Naive B cell (primary cell): Measurements from ENCODE around the gene SPATA13. TPM values are rescaled to one million over a fixed set of nuclear protein-coding genes. Genes with fewer than 3 reads are reported as not detected.
A peak's percentile ranks its signal among the peaks of the same experiment; 100 is the strongest.

Experiments used
- ATAC-seq, 2 donors: fragments of 150-1000 bp; cut with Tn5 transposase; 2 replicates each; pipeline ENCODE4 v1.10.0; 2021; ENCODE audit warnings: low read depth in 2 of 2, mild to moderate bottlenecking in 2 of 2, moderate library complexity in 2 of 2
- DNase-seq: peaks from one replicate; pipeline ENCODE4 v3.0.0; 2022
- H3K27ac Mint-ChIP-seq, 6 donors: one replicate each; pipeline ENCODE4 v1.8.0; 2020 to 2022; ENCODE audit warnings: mild to moderate bottlenecking in 6 of 6, mixed read lengths in 6 of 6, moderate library complexity in 5 of 6, inconsistent platforms in 2 of 6
- H3K27me3 Mint-ChIP-seq, 3 donors: one replicate each; pipeline ENCODE4 v1.8.0; 2021 to 2022; ENCODE audit warnings: mixed read lengths in 3 of 3, mild to moderate bottlenecking in 1 of 3
- H3K36me3 Mint-ChIP-seq, 2 donors: one replicate each; pipeline ENCODE4 v1.8.0; 2020 to 2022; ENCODE audit warnings: mixed read lengths in 2 of 2, inconsistent platforms in 1 of 2, mild to moderate bottlenecking in 1 of 2
- H3K4me1 Mint-ChIP-seq, 3 donors: one replicate each; pipeline ENCODE4 v1.8.0; 2020 to 2022; ENCODE audit warnings: mixed read lengths in 3 of 3, inconsistent platforms in 1 of 3, mild to moderate bottlenecking in 1 of 3, moderate library complexity in 1 of 3
- H3K4me3 Mint-ChIP-seq, 8 donors: one replicate each; pipeline ENCODE4 v1.8.0; 2020 to 2022; ENCODE audit warnings: mild to moderate bottlenecking in 8 of 8, mixed read lengths in 8 of 8, moderate library complexity in 8 of 8, inconsistent platforms in 2 of 8
- H3K9me3 Mint-ChIP-seq, 7 donors: one replicate each; pipeline ENCODE4 v1.8.0; 2020 to 2022; ENCODE audit warnings: mixed read lengths in 7 of 7, mild to moderate bottlenecking in 5 of 7, inconsistent platforms in 2 of 7, moderate library complexity in 1 of 7
- polyA plus RNA-seq, 6 donors: library from polyadenylated mRNA; unstranded; fragments of 300-500 nt; fragmentation: Illumina TruSeq; gene quantifications; one replicate each; pipeline ENCODE4 v1.2.3, GENCODE V29; 2021; ENCODE audit warnings: low read depth in 6 of 6

Gene SPATA13
- polyA plus RNA-seq, 6 donors from 2014 or later: 2.2 to 8.3 (median 5.3) TPM; not detected in 1

DNA sequence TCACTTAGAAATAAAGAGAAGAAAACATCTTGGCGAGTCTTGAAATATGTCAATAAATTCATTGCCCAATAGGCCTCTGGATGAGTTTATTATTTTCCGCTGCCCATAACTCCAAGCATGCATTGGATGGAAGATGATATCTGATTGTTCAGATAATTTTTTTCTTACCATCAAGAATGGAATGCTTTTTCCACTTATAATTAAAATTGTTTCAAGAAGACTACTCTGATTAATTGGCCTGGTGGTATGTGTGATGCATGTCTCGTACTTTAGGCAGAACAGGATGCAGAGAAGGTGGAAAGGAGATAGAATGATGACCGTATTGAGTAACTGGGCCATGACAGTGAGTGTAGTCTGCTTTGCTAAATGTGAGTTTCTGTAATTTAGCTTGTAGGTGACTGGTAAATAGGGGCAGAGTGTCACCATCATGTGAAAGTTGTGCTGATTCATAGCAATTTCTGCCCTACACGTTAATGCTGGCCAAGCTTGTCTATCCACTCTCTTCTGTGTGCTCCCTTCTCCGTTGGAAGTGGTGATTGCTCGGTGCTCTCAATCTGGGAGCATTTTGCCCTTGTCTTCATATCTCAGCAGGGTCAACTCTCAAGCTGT lies 13.5 kb upstream of the SPATA13 start:
- Mint-ChIP-seq H3K36me3 (no peaks in the 10 kb centered on the region), H3K4me3 (no peak overlapping the region), H3K9me3 (no peaks in the 10 kb centered on the region), H3K27me3 (peaks cover 0 to 30% (median 14%) of the 10 kb centered on the region in 3 donors), H3K27ac (no peak overlapping the region), H3K4me1 (no peaks in the 10 kb centered on the region)
- no peak for ATAC-seq
- DNase-seq: no peak

DNA sequence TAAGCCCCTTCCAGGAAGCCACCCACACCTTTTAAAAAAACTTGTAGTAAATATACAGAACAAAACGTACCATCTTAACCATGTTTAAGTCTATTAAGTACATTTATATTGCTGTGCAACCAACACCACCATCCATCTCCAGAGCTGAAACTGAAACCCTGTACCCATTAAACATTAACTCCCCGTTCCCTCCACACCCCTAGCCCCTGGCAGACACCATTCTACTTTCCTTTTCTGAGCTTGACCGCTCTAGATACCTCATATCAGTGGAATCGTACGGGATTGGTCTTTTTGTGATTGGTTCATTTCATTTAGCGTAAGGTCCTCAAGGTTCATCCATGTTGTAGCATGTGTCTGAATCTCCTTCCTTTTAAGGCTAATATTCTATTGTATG lies 13.0 kb upstream of the SPATA13 start:
- Mint-ChIP-seq H3K9me3 (no peaks in the 10 kb centered on the region), H3K27me3 (peaks cover 3 to 33% (median 11%) of the 10 kb centered on the region in 3 donors), H3K36me3 (no peaks in the 10 kb centered on the region), H3K4me3 (no peak overlapping the region), H3K4me1 (no peaks in the 10 kb centered on the region), H3K27ac (no peak overlapping the region)
- ATAC-seq: no peak
- DNase-seq: no peak

DNA sequence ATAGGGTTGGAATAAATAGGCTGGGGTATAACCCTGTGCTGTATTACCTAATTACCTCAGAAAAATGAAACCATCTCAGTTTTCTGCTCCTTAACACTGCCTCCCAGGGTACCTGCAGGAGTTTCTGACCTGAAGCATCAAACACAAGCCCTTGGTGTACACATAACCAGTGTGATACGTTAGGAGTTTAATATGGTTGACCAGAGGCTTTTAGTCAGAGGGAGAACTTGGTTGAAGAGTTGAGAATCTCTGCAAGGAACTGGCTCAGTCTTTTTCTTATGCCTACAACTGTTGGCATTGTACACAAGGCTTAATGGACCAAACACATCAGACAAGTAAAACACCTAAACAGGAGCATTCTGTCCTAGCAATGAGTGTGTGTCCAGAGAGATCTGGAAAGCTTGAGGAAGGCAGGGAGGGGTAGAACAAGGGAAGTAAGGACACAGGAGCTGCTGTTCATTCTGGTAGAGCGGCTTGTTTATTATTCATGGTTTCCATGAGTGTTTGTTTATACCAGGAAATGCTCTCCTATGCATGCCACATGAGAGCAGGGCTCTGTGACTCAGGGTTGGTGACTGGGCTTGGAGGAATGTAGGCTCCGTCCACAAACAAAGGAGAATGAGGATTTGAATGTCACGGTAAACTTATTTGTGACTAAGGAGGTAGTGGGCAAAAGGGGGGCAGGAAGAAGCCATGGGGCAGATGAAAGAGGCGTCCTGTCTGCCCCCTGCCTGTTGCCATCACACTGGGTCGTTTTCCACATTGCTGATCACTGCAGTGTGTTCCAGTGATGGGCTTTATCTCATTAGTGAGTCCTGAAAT lies 11.9 kb upstream of the SPATA13 start:
- no peak for DNase-seq
- no peak for ATAC-seq
- Mint-ChIP-seq H3K4me1 (no peaks in the 10 kb centered on the region), H3K4me3 (no peak overlapping the region), H3K9me3 (no peaks in the 10 kb centered on the region), H3K36me3 (peaks cover 0 to 3% of the 10 kb centered on the region in 2 donors), H3K27ac (no peak overlapping the region), H3K27me3 (peaks cover 6 to 39% (median 6%) of the 10 kb centered on the region in 3 donors)

DNA sequence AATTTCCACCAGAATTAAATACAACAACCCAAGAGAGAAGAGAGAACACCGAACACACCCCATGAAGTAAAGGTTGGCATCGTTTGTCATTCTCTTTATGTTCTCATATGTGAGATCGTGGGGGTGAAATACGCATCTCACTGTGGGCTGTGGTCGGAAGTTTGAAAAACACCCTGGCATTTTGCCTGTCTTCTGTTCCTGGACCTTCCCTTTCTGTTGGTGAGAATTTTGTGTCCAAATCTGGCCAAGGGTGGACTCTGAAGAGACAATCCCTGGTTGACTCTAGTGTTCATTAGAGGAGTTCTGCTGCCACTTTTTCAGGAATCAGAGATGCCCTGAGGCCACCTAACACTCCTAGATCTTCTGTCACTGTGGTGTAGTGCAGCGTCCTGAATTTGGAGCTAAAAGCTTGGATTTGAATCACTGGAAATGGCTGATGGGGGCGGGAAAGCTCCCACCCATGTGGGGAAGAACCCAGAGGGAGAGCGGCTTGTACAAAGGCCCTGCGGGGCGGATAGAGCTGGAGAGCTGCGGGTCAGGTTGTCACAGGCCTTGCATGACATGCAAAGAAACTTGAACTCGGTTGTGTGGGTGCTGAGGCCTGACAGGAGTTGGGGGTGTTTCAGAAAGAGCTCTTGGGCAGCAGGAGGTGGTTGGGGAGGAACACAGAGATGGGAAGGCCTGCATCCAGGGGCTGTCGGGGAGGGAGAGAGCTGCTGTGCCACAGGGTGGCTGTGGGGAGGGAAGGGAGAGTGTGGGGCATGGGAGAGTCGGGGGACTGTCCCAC lies 11.1 kb upstream of the SPATA13 start:
- H3K27ac Mint-ChIP-seq: no peak overlapping the region
- ATAC-seq (no peak), DNase-seq (no peak)
- peaks cover 6 to 39% (median 6%) of the 10 kb centered on the region in 3 donors for H3K27me3 Mint-ChIP-seq
- no peaks in the 10 kb centered on the region for H3K4me1 Mint-ChIP-seq
- no peaks in the 10 kb centered on the region for H3K9me3 Mint-ChIP-seq
- H3K36me3 Mint-ChIP-seq: peaks cover 0 to 3% of the 10 kb centered on the region in 2 donors
- no peak overlapping the region for H3K4me3 Mint-ChIP-seq

DNA sequence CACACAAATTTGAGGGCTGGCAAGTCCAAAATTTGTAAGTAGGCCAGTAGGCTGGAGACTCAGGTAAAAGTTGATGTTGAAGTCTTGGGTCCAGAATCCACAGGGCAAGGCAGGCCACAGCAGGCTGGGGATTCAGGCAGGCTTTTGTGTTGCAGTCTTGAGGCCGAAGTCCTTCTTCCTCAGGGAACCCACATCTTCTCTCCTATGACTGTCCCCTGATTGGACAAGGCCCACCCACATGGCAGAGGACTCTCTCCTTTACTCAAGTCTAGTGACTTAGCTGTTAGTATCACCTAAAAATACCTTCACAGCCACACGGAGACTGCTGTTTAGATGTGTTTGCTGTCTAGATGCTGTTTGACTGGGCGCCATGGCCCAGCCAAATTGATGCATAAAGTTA lies 9.9 kb upstream of the SPATA13 start:
- ATAC-seq (no peak), DNase-seq (no peak)
- Mint-ChIP-seq H3K27me3 (peaks cover 6 to 30% (median 6%) of the 10 kb centered on the region in 3 donors), H3K36me3 (peaks cover 0 to 3% of the 10 kb centered on the region in 2 donors), H3K27ac (no peak overlapping the region), H3K4me3 (no peak overlapping the region), H3K9me3 (no peaks in the 10 kb centered on the region), H3K4me1 (no peaks in the 10 kb centered on the region)

DNA sequence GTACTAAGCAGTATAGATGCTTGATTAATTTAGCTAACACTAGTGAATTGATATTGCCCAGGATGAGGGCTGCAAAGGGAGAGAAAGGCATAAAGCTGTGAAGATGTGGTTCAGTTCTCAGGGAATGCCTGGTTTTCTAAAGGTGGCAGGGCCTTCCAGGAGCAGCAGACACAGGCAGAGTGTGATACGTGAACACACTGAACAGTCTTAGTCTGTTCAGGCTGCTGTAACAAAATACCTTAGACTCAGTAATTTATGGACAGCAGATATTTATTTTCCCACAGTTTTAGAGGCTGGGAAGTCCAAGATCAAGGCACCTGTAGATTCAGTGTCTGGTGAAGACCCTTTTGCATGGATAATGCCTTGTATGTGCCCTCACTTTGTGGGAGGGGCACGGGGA lies 8.7 kb upstream of the SPATA13 start:
- Mint-ChIP-seq H3K9me3 (no peaks in the 10 kb centered on the region), H3K27me3 (peaks cover 6 to 26% (median 6%) of the 10 kb centered on the region in 3 donors), H3K36me3 (peaks cover 0 to 3% of the 10 kb centered on the region in 2 donors), H3K4me1 (no peaks in the 10 kb centered on the region), H3K27ac (no peak overlapping the region), H3K4me3 (no peak overlapping the region)
- DNase-seq (no peak), ATAC-seq (no peak)

DNA sequence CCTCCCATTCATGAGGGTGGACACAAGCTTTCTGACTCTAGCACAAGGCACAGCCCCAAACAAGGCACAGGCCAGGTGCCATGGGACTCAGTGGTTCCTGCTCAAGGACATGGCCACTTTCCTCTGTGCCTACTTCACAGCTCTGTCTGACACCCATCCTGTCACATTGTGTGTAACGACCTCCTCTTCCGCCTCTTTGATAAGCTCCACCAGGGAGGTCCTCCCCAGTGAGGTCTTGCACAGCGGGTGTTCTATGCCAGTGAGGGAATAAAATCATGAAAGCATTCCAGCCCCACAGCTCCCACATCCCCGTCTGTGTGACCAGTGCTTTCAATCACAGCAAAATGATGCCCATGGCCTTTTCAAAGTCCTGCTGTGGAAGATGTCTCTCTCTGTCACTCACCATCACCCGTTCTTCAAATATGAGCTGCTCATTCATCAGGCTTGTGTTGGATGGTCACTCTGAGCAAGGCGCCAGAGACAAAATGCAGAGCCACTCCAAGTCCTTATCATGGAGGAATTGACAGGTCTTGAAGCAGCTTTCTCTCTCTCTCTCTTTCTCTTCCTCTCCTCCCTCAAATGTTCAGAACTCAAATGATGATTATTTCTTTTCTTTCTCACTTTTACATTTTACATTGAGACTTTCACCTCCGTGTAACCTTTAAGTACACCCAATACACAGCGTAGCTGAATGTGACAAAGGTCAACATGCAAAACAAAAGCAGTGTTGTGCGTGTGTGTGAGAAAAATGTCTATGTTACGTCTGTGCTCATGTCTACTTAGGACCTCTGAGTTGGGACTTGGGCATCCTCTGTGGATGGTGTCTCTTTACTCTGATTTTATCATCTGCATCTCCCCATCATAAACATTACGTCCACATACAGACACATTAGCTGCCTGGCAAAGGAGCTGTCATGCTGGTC lies 8.0 kb upstream of the SPATA13 start:
- DNase-seq (no peak), ATAC-seq (no peak)
- H3K4me3 Mint-ChIP-seq: no peak overlapping the region
- peaks cover 6 to 26% (median 6%) of the 10 kb centered on the region in 3 donors for H3K27me3 Mint-ChIP-seq
- H3K27ac Mint-ChIP-seq: peak overlapping the region in 1 of 6 donors; percentile 9
- H3K4me1 Mint-ChIP-seq: no peaks in the 10 kb centered on the region
- peaks cover 0 to 3% of the 10 kb centered on the region in 2 donors for H3K36me3 Mint-ChIP-seq
- no peaks in the 10 kb centered on the region for H3K9me3 Mint-ChIP-seq

DNA sequence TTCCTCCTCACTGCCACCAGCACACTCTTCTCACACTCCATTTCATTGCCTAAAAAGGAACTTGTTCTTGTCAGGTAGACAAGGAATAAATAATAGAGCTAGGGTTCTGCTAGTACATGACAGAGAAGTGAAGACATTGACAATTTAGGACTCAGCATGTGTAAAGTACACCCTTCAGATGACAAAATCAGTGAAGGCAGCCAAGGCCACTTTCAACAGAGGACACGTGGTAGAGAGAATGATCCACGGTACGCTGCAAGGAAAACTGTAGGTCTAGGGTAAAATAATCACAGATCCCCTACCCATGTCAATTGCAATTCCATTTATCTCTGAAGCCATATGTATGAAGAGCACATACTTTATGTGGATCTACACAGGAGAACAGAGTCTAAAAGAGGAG lies 7.2 kb upstream of the SPATA13 start:
- H3K27ac Mint-ChIP-seq: no peak overlapping the region
- no peaks in the 10 kb centered on the region for H3K9me3 Mint-ChIP-seq
- DNase-seq (no peak), ATAC-seq (no peak)
- H3K4me1 Mint-ChIP-seq: no peaks in the 10 kb centered on the region
- H3K4me3 Mint-ChIP-seq: no peak overlapping the region
- peaks cover 6 to 26% (median 11%) of the 10 kb centered on the region in 3 donors for H3K27me3 Mint-ChIP-seq
- H3K36me3 Mint-ChIP-seq: peaks cover 0 to 3% of the 10 kb centered on the region in 2 donors

DNA sequence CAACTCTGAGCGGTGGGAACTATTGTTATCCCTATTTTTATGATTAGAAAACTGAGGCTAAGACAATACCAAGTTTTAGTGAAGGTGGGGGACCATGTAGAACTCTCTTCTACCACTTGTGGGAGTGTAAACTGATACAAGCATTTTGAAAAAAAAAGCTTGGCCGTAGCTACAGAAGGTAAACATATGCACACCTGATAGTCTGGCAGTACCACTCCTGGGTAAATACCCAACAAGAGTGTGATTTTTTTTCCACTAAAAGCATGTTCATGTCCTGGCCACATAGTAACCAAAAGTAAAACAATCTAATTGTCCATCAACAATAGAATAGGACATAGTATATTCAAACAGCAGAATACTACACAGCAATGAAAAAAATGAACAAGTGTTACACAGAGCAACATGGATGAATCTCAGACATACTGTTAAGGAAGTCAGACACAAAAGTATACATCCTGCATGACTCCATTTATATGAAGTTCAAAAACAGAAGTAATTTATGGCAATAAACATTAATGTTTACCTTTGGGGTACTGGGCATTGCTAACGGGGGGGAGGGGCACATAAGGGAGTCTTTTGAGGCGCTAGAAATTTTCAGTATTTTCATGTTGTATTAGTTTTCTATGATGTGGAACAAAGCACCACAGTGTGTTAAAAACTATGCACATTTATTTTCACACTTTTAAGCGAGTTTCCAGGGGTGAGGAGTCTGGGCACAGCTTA lies 6.4 kb upstream of the SPATA13 start:
- ATAC-seq (no peak), DNase-seq (no peak)
- no peaks in the 10 kb centered on the region for H3K9me3 Mint-ChIP-seq
- H3K27me3 Mint-ChIP-seq: peaks cover 6 to 18% (median 11%) of the 10 kb centered on the region in 3 donors
- H3K36me3 Mint-ChIP-seq: peaks cover 0 to 3% of the 10 kb centered on the region in 2 donors
- no peak overlapping the region for H3K27ac Mint-ChIP-seq
- no peaks in the 10 kb centered on the region for H3K4me1 Mint-ChIP-seq
- H3K4me3 Mint-ChIP-seq: no peak overlapping the region

DNA sequence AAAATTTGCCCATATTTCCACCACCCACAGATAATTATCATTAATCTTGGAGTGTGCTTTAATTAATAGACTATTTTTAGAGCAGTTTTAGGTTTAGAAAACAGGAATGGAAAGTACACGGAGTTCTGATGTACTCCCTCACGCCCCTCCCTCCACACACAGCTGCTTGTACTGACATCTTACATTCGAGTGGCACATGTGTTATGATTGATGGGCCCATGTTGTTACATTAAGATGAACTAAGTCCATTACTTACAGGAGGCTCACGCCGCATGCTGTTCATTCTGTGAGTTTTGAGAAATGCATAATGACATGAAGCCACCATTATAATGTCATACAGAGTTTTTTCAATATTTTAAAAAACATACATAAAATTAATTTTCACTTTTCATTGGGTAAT lies 1.2 kb upstream of the SPATA13 start:
- H3K27me3 Mint-ChIP-seq: peaks cover 16 to 28% (median 21%) of the 10 kb centered on the region in 3 donors
- no peaks in the 10 kb centered on the region for H3K9me3 Mint-ChIP-seq
- H3K36me3 Mint-ChIP-seq: no peaks in the 10 kb centered on the region
- H3K4me3 Mint-ChIP-seq: no peak overlapping the region
- DNase-seq (no peak), ATAC-seq (no peak)
- H3K27ac Mint-ChIP-seq: no peak overlapping the region
- H3K4me1 Mint-ChIP-seq: peaks cover 10 to 23% (median 20%) of the 10 kb centered on the region in 3 donors

DNA sequence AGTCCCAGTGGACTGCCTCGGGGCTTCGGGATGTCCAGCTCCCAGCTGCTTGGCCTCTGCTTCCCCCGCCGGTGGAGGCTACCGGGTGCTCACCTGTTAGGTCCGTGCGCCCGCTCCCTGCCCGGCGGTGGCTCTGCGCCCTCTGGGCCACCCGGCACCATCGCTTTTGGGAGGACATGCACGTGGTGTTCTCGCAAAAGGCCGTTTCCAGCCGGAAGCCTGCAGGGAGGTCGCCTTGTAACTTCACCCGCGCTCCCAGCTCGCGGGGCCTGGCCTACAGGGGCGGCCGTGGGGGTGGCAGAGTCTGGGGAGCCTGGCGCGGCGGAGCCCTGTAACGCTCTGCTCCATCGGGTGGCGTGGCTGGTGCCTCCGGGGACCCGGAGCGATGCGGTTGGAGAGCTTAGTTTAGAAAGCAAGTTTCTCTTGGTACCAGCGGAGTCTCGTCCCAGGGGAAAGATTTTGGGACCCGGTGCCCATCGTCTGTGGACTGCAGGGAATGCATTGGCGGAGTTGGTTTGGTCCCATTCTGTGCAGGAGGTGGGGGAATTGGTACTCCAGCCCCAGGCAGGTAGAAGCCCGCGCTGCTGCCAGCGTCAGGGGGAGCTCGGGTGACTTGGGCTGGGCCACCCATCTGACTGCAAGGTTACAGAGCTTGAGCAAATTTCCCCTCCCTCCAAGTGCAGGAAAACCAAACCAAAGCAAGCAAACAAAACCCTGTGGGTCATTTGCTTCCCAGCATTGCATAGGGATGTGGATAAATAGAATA lies 673 bp downstream of the SPATA13 start:
- Mint-ChIP-seq H3K27ac (peak overlapping the region in 2 of 6 donors; percentile 67 to 71), H3K36me3 (no peaks in the 10 kb centered on the region), H3K9me3 (no peaks in the 10 kb centered on the region), H3K4me1 (peaks cover 10 to 23% (median 20%) of the 10 kb centered on the region in 3 donors), H3K27me3 (peaks cover 23 to 40% (median 25%) of the 10 kb centered on the region in 3 donors), H3K4me3 (peak overlapping the region; percentile 70 to 92 (median 84))
- DNase-seq: peak; percentile 14
- ATAC-seq: peak; percentile 38 to 44
